ENCODE results near the gene PCIF1. TPM values are rescaled to one million over a fixed set of nuclear protein-coding genes. Genes with fewer than 3 reads are reported as not detected.

Gene PCIF1
- total RNA-seq, result 10 to 100 TPM; 24.0 to 27.4 TPM

DNA sequence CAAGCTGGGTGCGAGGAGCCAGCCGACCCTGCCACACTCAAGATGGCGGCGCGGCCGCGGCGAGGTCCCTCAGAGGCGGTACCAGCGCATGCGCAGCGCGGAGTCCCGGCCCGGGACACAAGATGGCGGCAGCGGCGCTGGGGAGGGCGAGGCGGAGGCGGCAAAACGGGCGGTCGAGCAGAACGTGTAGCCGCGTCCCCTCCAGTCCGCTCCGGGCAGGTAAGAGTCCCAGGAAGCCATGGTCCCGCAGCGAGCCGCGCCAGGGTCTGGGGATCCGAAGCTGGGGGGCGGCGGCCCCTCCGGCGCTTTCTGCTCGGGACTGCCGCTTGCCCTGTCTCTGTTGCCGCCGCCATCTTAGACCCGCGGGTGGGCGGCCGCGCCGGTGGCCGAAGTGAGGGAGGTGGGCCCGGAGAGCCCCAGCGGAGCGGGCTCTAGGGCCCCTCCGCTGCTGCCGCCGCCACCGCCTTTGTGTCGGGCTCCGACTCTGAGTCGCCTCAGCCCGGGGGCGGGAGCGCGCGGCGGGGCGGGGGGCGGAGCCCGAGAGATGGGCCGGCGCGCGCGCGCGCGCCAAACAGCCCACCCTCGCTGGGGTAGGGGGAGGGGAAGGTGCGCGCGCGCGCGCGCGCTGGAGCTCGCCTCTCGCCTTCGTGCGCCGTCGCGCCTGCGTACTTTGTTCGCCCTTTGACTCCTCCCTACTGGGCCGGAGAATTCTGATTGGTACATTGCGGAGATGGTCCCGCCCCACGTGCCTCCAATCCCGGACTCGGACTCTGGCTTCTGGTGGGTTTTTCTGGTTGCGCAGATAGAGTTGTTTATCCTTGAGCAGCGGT lies at the start of gene PCIF1:
PCIF1 (plus strand) TSS at position 98 of the 830 bp plus-strand sequence. CDS start 4,317 bp downstream, outside the sequence.
- peak; percentile 84 for ATAC-seq

DNA sequence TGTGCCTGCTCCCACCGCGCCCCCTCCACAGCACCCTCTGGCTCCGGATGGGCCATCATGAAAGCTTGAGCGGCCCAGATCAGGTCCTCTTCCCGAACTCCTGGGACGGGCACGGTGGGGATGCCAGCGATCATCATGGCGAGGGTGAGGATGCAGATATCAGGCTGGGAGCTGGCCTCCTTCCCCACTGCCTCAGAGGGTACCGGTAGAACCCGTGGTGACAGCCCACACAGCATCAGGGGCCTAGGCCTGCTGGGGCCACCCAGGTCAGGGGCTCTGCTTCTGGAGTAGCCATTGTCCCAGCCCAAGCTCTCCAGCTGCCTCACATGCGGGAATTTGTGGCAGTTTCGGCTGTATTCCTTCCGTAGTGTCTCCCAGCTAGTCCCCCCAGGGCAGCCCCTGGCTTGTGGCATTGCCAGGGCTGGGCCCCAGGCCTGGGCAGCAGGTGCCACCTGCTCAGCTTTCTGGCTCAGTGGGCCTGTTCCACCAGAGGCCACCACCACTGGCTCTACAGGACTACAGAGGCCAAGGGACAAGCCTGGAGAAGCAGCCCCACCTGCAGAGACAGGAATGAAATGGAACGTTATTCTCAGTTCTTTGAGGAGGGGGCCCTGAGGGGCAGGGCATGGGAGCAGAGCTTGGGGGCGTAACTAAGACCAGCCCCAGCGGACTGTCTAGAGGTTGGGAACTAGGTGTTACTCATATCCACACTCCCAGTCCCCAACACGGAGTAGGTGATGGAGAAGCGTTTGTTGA lies 47.7 kb upstream of the PCIF1 start:
- ChIA-PET CTCF (interaction anchor here (0.7 kb wide), 1 partner anchor 340 kb away, joined by 3 read pairs; no protein-coding TSS in a partner anchor), POLR2A (no interaction called here)
- no peak overlapping the region for H3K27ac Mint-ChIP-seq
- ATAC-seq (no peak), DNase-seq (no peak)
- intact Hi-C loops (cut with DNase I, micrococcal nuclease), result loop anchor here in 1 of 2 experiments (10.0 kb wide), 3 partner anchors 478 to 922 kb away; partner anchors contain the start of genes STK4 and TOMM34
- H3K4me3 Mint-ChIP-seq, result no peak overlapping the region
- H3K4me1 Mint-ChIP-seq, result peaks cover 48% of the 10 kb centered on the region
- no peaks in the 10 kb centered on the region for H3K27me3 Mint-ChIP-seq
- H3K9me3 Mint-ChIP-seq (ENCODE audit: low read depth), result no peaks in the 10 kb centered on the region
- H3K36me3 Mint-ChIP-seq (ENCODE audit: low read depth), result peaks cover 24% of the 10 kb centered on the region

More for the DNA sequence above, at the start of gene PCIF1:
- intact Hi-C loops (cut with DNase I, micrococcal nuclease), result loop anchor here (1.0 to 2.0 kb wide), 16 partner anchors 24 to 572 kb away; partner anchors contain the start of genes ACOT8 (in 2 of the 2), CTSA (in 2 of the 2), NEURL2 (in 2 of the 2) and UBE2C (in 2 of the 2)
- Mint-ChIP-seq H3K4me1 (peaks cover 27% of the 10 kb centered on the region), H3K36me3 (ENCODE audit: low read depth) (peaks cover 22% of the 10 kb centered on the region), H3K27ac (peak within 1 kb of the TSS; percentile 99), H3K9me3 (ENCODE audit: low read depth) (no peaks in the 10 kb centered on the region), H3K4me3 (peak within 1 kb of the TSS; percentile 97), H3K27me3 (no peaks in the 10 kb centered on the region)
- peak; percentile 99 for DNase-seq
- CTCF ChIA-PET, result interaction anchor here (1.0 to 5.2 kb wide), 6 partner anchors 9 to 111 kb away, joined by 3 to 42 read pairs (median 6); partner anchors contain the start of genes CTSA, NEURL2 and ZNF335
- POLR2A ChIA-PET, result interaction anchor here (0.5 to 3.1 kb wide), 17 partner anchors 9 to 154 kb away, joined by 3 to 45 read pairs (median 4); partner anchors contain the start of genes ACOT8, ZNF335 and ZSWIM3

- DNase-seq (no peak), ATAC-seq (no peak)
- no peak within 1 kb of the TSS for H3K4me3 Mint-ChIP-seq
- ChIA-PET POLR2A (no interaction called here), CTCF (interaction anchor here (0.7 kb wide), 1 partner anchor 341 kb away, joined by 3 read pairs; no protein-coding TSS in a partner anchor)
- intact Hi-C loops (cut with DNase I, micrococcal nuclease), result loop anchor here in 1 of 2 experiments (10.0 kb wide), 3 partner anchors 477 to 923 kb away; partner anchors contain the start of genes STK4 and TOMM34
- H3K9me3 Mint-ChIP-seq (ENCODE audit: low read depth), result no peaks in the 10 kb centered on the region
- H3K36me3 Mint-ChIP-seq (ENCODE audit: low read depth), result peaks cover 25% of the 10 kb centered on the region
- no peaks in the 10 kb centered on the region for H3K27me3 Mint-ChIP-seq
- peaks cover 48% of the 10 kb centered on the region for H3K4me1 Mint-ChIP-seq
- no peak within 1 kb of the TSS for H3K27ac Mint-ChIP-seq
These were observed 47.2 kb upstream of the PCIF1 start, which contains the start of gene SPATA25 for GRCh38 chr20:45887346-45887715. SPATA25 (minus strand) TSS chr20:45887622; CDS start chr20:45887590, 32 bp downstream.

GRCh38 chr20:45888681-45889080 lies 45.8 kb upstream of the PCIF1 start:
- peaks cover 16% of the 10 kb centered on the region for H3K36me3 Mint-ChIP-seq (ENCODE audit: low read depth)
- ATAC-seq, result no peak

DNA sequence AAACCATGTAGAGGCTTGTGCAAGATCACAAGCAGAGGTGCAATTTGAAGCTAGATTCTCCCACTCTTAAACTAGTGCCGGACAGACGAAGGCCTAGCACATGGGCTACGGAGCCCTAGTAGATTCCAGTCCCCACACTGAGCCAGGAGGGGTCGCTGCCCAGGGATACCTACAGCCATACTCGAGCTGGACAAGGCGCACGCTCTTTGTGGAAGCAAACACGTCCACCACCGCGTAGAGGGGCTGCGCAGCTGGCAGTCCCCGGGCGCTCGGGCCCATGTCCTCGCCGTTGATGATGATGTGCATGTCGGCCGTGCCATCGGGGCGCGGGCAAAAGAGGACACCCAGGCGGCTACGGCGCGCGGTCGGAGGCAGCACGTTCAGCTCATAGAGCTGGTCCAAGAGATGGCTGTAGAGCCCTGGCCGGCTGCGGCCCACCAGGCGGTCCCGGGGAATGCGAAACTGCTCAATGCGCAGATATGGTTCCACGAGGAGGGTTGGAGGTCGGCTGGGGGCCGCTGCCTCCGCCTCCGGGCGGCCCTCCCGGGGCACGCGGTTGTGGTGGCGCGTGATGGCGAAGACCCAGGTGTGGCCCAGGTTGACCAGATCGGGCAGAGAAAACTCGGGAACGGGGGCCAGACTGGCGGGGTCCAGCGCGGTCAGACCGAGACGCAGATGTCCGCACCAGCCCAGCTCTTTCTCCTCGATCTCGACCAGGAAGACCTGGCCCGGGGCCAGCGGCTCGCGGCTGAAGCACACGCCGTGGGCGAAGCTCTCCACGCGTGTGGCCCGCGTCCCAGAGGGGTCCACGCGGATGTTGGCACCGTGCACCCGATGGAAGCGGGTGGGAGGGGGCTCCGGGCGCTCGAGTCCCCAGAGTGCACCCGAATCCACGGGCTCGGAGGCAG lies 44.2 kb upstream of the PCIF1 start:
- H3K4me3 Mint-ChIP-seq, result peak overlapping the region; percentile 89
- peaks cover 38% of the 10 kb centered on the region for H3K4me1 Mint-ChIP-seq
- DNase-seq (peak; percentile 73), ATAC-seq (peak; percentile 34)
- POLR2A ChIA-PET, result interaction anchor here (0.6 to 2.2 kb wide), 3 partner anchors 9 to 77 kb away, joined by 3 to 7 read pairs (median 5); partner anchors contain the start of gene ZSWIM1
- intact Hi-C loops (cut with DNase I, micrococcal nuclease), result loop anchor here (2.0 kb wide), 4 partner anchors 44 to 100 kb away; partner anchors contain the start of genes UBE2C (in 2 of the 2), DNTTIP1 (in 1 of the 2), PCIF1 (in 1 of the 2) and WFDC3 (in 1 of the 2)
- CTCF ChIA-PET, result interaction anchor here (0.8 to 1.8 kb wide), 7 partner anchors 9 to 95 kb away, joined by 3 to 10 read pairs (median 4); partner anchors contain the start of genes PCIF1 and ZSWIM1
- H3K27ac Mint-ChIP-seq, result peak overlapping the region; percentile 87
- no peaks in the 10 kb centered on the region for H3K9me3 Mint-ChIP-seq (ENCODE audit: low read depth)
- H3K36me3 Mint-ChIP-seq (ENCODE audit: low read depth), result peaks cover 21% of the 10 kb centered on the region
- H3K27me3 Mint-ChIP-seq, result no peaks in the 10 kb centered on the region

More at GRCh38 chr20:45888681-45889080, 45.8 kb upstream of the PCIF1 start:
- no peaks in the 10 kb centered on the region for H3K27me3 Mint-ChIP-seq
- POLR2A ChIA-PET, result interaction anchor here (0.8 to 1.0 kb wide), 2 partner anchors 8 to 32 kb away, joined by 4 read pairs; partner anchors contain the start of genes ACOT8, ZSWIM1 and ZSWIM3
- H3K4me1 Mint-ChIP-seq, result peaks cover 45% of the 10 kb centered on the region
- CTCF ChIA-PET, result interaction anchor here (0.5 to 1.8 kb wide), 5 partner anchors 22 to 80 kb away, joined by 3 to 5 read pairs (median 3); no protein-coding TSS in a partner anchor
- no peak overlapping the region for H3K4me3 Mint-ChIP-seq
- no peak for DNase-seq
- H3K9me3 Mint-ChIP-seq (ENCODE audit: low read depth), result no peaks in the 10 kb centered on the region
- intact Hi-C loops (cut with DNase I, micrococcal nuclease), result loop anchor here in 1 of 2 experiments (10.0 kb wide), 3 partner anchors 476 to 924 kb away; partner anchors contain the start of genes STK4 and TOMM34
- H3K27ac Mint-ChIP-seq, result no peak overlapping the region

GRCh38 chr20:45890985-45891983 lies 43.2 kb upstream of the PCIF1 start, which contains the start of the genes CTSA and NEURL2:
CTSA (plus strand) TSS chr20:45891335; CDS start chr20:45891569, 234 bp downstream.
NEURL2 (minus strand) TSS chr20:45891208; CDS start chr20:45890991, 217 bp downstream.
- Mint-ChIP-seq H3K36me3 (ENCODE audit: low read depth) (peaks cover 23% of the 10 kb centered on the region), H3K27ac (peak within 1 kb of the TSS; percentile 87), H3K27me3 (no peaks in the 10 kb centered on the region), H3K9me3 (ENCODE audit: low read depth) (no peaks in the 10 kb centered on the region), H3K4me3 (peak within 1 kb of the TSS; percentile 89), H3K4me1 (peaks cover 32% of the 10 kb centered on the region)
- ChIA-PET POLR2A (interaction anchor here (0.6 to 2.2 kb wide), 3 partner anchors 10 to 78 kb away, joined by 3 to 7 read pairs (median 5); partner anchors contain the start of gene ZSWIM1), CTCF (interaction anchor here (1.1 to 1.8 kb wide), 7 partner anchors 10 to 94 kb away, joined by 3 to 10 read pairs (median 5); partner anchors contain the start of genes PCIF1 and ZSWIM1)
- DNase-seq, result peak; percentile 94
- intact Hi-C loops (cut with DNase I, micrococcal nuclease), result loop anchor here (1.0 to 2.0 kb wide), 9 partner anchors 10 to 100 kb away; partner anchors contain the start of genes ACOT8 (in 2 of the 2), UBE2C (in 2 of the 2), ZSWIM1 (in 2 of the 2) and ZSWIM3 (in 2 of the 2)
- peak; percentile 80 for ATAC-seq

DNA sequence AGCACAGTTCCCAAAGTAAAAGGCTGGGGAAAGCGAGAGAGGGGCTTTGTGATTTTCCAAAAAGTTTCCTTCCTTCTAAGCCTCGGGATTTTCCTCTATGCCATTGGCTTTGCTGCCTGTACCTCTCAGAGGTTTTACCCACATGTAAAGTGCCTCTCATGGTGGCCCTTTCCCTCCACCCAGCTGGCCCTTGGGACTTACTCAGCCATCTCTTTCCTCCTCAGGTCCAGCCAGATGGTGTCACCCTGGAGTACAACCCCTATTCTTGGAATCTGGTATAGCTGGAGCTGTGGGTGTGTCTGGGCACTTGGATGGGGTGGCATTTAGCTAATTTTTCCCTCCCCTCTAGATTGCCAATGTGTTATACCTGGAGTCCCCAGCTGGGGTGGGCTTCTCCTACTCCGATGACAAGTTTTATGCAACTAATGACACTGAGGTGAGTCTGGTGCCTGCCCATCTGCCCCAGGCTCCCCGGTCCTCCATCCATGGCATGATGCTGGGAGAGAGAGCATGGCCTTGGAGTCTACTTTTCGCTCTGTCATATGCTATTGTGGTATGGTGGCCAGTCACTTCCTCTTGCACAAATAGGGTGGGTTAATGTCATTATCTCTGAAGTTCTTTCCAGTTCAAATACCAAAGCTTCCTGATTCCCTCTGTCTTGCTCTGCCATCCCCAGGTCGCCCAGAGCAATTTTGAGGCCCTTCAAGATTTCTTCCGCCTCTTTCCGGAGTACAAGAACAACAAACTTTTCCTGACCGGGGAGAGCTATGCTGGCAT lies 42.2 kb upstream of the PCIF1 start:
- H3K36me3 Mint-ChIP-seq (ENCODE audit: low read depth), result peaks cover 16% of the 10 kb centered on the region
- intact Hi-C loops (cut with DNase I, micrococcal nuclease), result no loop called here
- DNase-seq, result no peak
- POLR2A ChIA-PET, result interaction anchor here (2.2 kb wide), 1 partner anchor 11 kb away, joined by 7 read pairs; the partner anchor contains the start of gene ZSWIM1
- H3K27ac Mint-ChIP-seq, result peak overlapping the region; percentile 37
- H3K4me1 Mint-ChIP-seq, result peaks cover 31% of the 10 kb centered on the region
- ATAC-seq, result no peak
- CTCF ChIA-PET, result interaction anchor here (1.3 to 1.7 kb wide), 5 partner anchors 11 to 41 kb away, joined by 3 to 5 read pairs (median 4); partner anchors contain the start of gene ZSWIM1
- peak overlapping the region; percentile 89 for H3K4me3 Mint-ChIP-seq
- no peaks in the 10 kb centered on the region for H3K9me3 Mint-ChIP-seq (ENCODE audit: low read depth)
- H3K27me3 Mint-ChIP-seq, result no peaks in the 10 kb centered on the region

GRCh38 chr20:45892828-45893500 lies 41.5 kb upstream of the PCIF1 start:
- Mint-ChIP-seq H3K27ac (no peak overlapping the region), H3K4me3 (peak overlapping the region; percentile 89), H3K9me3 (ENCODE audit: low read depth) (no peaks in the 10 kb centered on the region), H3K36me3 (ENCODE audit: low read depth) (peaks cover 18% of the 10 kb centered on the region), H3K4me1 (peaks cover 31% of the 10 kb centered on the region), H3K27me3 (no peaks in the 10 kb centered on the region)
- intact Hi-C loops (cut with DNase I, micrococcal nuclease), result no loop called here
- ChIA-PET POLR2A (no interaction called here), CTCF (interaction anchor here (1.3 to 1.7 kb wide), 4 partner anchors 12 to 41 kb away, joined by 3 to 5 read pairs (median 4); partner anchors contain the start of gene ZSWIM1)
- DNase-seq (peak; percentile 41), ATAC-seq (no peak)
